GM18870 (cell line): ENCODE results near the gene PDSS2.

Experiments
- ATAC-seq: cut with Tn5 transposase; IDR thresholded peaks from one replicate; pipeline ENCODE4 v1.9.1; 2021; ENCODE audit warnings: moderate library complexity; ENCODE audit not compliant: unreplicated experiment

PDSS2 gene

DNA sequence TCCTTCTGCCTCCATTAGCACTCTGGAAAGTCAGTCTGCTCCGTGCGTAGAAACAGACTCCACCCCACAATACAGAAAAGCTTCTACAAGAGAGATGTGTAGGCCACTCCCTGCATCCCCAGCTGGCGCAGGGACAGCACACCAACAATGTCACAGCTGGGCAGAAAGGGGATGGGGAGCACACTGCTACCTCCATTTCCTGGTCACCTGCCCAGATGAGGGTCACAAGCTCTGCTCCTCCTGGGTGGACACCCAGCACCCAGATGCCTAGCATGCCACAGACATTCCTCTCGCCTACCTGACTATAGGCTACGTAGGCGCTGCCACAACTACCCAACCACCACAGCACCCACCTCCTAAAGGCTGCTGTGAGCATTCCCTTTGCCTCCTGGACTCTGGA is 356.3 kb downstream of the PDSS2 start:
- no peak for ATAC-seq
